Liver (tissue), 9 donors: ENCODE measurements around the gene TERC. TPM values are rescaled to one million over a fixed set of nuclear protein-coding genes. Genes with fewer than 3 reads are reported as not detected.

Experiments used
- DNase-seq: peaks from one replicate; pipeline ENCODE4 v3.0.0-alpha.2; 2017; ENCODE audit warnings: low spot score
- H3K27ac ChIP-seq, 2 donors: one replicate each; pipeline ENCODE4 v1.7.0; 2013; ENCODE audit warnings: inconsistent platforms in 2 of 2, low read length in 2 of 2, control low read depth in 1 of 2, low read depth in 1 of 2, mild to moderate bottlenecking in 1 of 2
- H3K27me3 ChIP-seq, 4 donors: one replicate each; pipeline versions ENCODE4 v1.6.1 to v1.7.0; 2013; ENCODE audit warnings: low read length in 3 of 4, inconsistent platforms in 1 of 4, mild to moderate bottlenecking in 1 of 4, moderate library complexity in 1 of 4; ENCODE audit not compliant: control insufficient read depth in 4 of 4, insufficient read depth in 4 of 4
- H3K36me3 ChIP-seq, 4 donors: one replicate each; pipeline versions ENCODE4 v1.6.1 to v1.7.0; 2013; ENCODE audit warnings: low read length in 3 of 4, mild to moderate bottlenecking in 3 of 4, low read depth in 1 of 4, moderate library complexity in 1 of 4; ENCODE audit not compliant: control insufficient read depth in 4 of 4, insufficient read depth in 3 of 4
- H3K4me1 ChIP-seq, 4 donors: one replicate each; pipeline versions ENCODE4 v1.6.1 to v1.7.0; 2013; ENCODE audit warnings: low read length in 3 of 4, mild to moderate bottlenecking in 3 of 4, moderate library complexity in 1 of 4; ENCODE audit not compliant: control insufficient read depth in 4 of 4, insufficient read depth in 4 of 4
- H3K4me3 ChIP-seq, 3 donors: one replicate each; pipeline versions ENCODE4 v1.6.1 to v1.7.0; 2013; ENCODE audit warnings: low read length in 3 of 3, control low read depth in 1 of 3, low read depth in 1 of 3, mild to moderate bottlenecking in 1 of 3
- H3K9ac ChIP-seq, 2 donors: one replicate each; pipeline ENCODE4 v1.7.0; 2013; ENCODE audit warnings: low read length in 2 of 2, mild to moderate bottlenecking in 2 of 2, moderate library complexity in 2 of 2, control low read depth in 1 of 2, low read depth in 1 of 2
- H3K9me3 ChIP-seq, 4 donors: one replicate each; pipeline versions ENCODE4 v1.6.1 to v1.7.0; 2013; ENCODE audit warnings: low read length in 3 of 4; ENCODE audit not compliant: control insufficient read depth in 4 of 4
- EGR1 ChIP-seq, 2 donors: IDR thresholded peaks; 2 replicates each; pipeline ENCODE4 v1.6.1; 2016 to 2018; ENCODE audit warnings: antibody characterized with exemption in 2 of 2, low read depth in 2 of 2
- FOXA1 ChIP-seq: IDR thresholded peaks from 2 replicates; pipeline ENCODE4 v1.6.1; 2016; ENCODE audit warnings: antibody characterized with exemption
- FOXA2 ChIP-seq: IDR thresholded peaks from 2 replicates; pipeline ENCODE4 v1.6.1; 2016; ENCODE audit warnings: antibody characterized with exemption
- GABPA ChIP-seq, 2 donors: IDR thresholded peaks in 1 of 2; conservative IDR thresholded peaks in 1 of 2; 2 replicates each; pipeline ENCODE4 v1.6.1; 2016; ENCODE audit warnings: antibody characterized with exemption in 2 of 2, mild to moderate bottlenecking in 1 of 2, moderate library complexity in 1 of 2
- HNF4A ChIP-seq, 2 donors: conservative IDR thresholded peaks; 2 replicates each; pipeline ENCODE4 v1.6.1; 2016; ENCODE audit warnings: antibody characterized with exemption in 2 of 2, mild to moderate bottlenecking in 2 of 2
- JUND ChIP-seq, 2 donors: IDR thresholded peaks; 2 replicates each; pipeline ENCODE4 v1.6.1; 2016; ENCODE audit warnings: antibody characterized with exemption in 2 of 2
- SP1 ChIP-seq: IDR thresholded peaks from 2 replicates; pipeline ENCODE4 v1.6.1; 2018; ENCODE audit warnings: antibody characterized with exemption, mild to moderate bottlenecking
- TAF1 ChIP-seq: conservative IDR thresholded peaks from 2 replicates; pipeline ENCODE4 v1.6.1; 2016; ENCODE audit warnings: antibody characterized with exemption, mild to moderate bottlenecking
- YY1 ChIP-seq: IDR thresholded peaks from 2 replicates; pipeline ENCODE4 v1.6.1; 2016; ENCODE audit warnings: antibody characterized with exemption, mild to moderate bottlenecking
- WGBS: extraction: QIAGEN DNeasy Blood & Tissue Kit; methylation state at CpG from one replicate; pipeline ENCODE4 v1.1.7; 2013; 5-methylcytosine and 5-hydroxymethylcytosine counted together
- polyA plus RNA-seq, 2 donors: library from polyadenylated mRNA; stranded (reverse) in 1 of 2; unstranded in 1 of 2; fragments of 200-250 nt in 1 of 2; fragments of >200 nt in 1 of 2; fragmentation: Nextera tagmentation in 1 of 2; extraction: Ambion mirVana in 1 of 2; gene quantifications; one replicate each; pipeline versions ENCODE4 v1.2.1 to v1.2.3, GENCODE V29; 2013 to 2015
- total RNA-seq, 2 donors: library from RNA; depleted of rRNA; stranded (reverse); fragments of >200 nt; gene quantifications; one replicate each; pipeline ENCODE4 v1.2.3, GENCODE V29; 2014
- TF ChIP-seq, protein P1 (sequence below): IDR thresholded peaks from 2 replicates; pipeline ENCODE4 v1.6.1; 2016; ENCODE audit warnings: antibody characterized with exemption
- TF ChIP-seq, protein P2 (sequence below): IDR thresholded peaks from 2 replicates; pipeline ENCODE4 v1.6.1; 2016; ENCODE audit warnings: antibody characterized with exemption, mild to moderate bottlenecking
- TF ChIP-seq, protein P3 (sequence below): IDR thresholded peaks from 2 replicates; pipeline ENCODE4 v1.6.1; 2016; ENCODE audit warnings: antibody characterized with exemption
- TF ChIP-seq, protein P4 (sequence below): IDR thresholded peaks from 2 replicates; pipeline ENCODE4 v1.6.1; 2016; ENCODE audit warnings: antibody characterized with exemption
- donor health status: healthy.
- donor health status: healthy.
- donor health status: healthy.
- donor health status: healthy.
- donor health status: healthy.

Gene TERC
- total and polyA plus RNA-seq, 4 donors, result 0.85 to 207 (median 55.1) TPM; not detected in 1

DNA sequence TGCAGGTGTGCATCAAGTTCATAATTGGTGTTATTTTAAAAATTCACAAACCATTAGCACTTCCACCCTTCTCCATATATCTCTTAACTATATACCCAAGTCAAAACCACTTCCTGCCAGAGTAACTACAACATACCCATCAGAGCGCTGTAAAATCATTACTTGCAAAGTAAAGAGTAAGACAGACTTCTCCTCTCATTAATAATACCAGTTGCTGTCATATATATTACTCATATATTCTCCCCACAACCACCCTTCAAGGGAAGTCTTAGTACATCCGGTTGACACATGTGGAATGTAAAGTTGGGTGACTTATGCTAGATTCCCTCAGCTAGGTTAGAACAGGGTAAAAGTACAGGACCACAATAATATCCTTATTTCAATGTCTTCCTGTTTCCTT, 5.6 kb downstream of the TERC start:
- H3K27me3 ChIP-seq, result peaks cover 0 to 6% (median 0%) of the 10 kb centered on the region in 4 donors
- no peak overlapping the region for H3K9ac ChIP-seq
- no peak overlapping the region for H3K27ac ChIP-seq
- H3K36me3 ChIP-seq, result no peaks in the 10 kb centered on the region
- peaks cover 0 to 4% (median under 1%) of the 10 kb centered on the region in 4 donors for H3K4me1 ChIP-seq
- H3K9me3 ChIP-seq, result no peaks in the 10 kb centered on the region
- TF ChIP-seq YY1, result no peak
- no peak for TF ChIP-seq GABPA (IDR thresholded peaks at IDR 0.05 in 1 of 2, conservative IDR thresholded peaks at IDR 0.05 in 1 of 2)
- TF ChIP-seq HNF4A (conservative IDR thresholded peaks at IDR 0.05), result no peak
- WGBS, result 81% methylated on average over 2 of the region's 2 CpGs
- DNase-seq, result no peak
- no peak overlapping the region for H3K4me3 ChIP-seq

DNA sequence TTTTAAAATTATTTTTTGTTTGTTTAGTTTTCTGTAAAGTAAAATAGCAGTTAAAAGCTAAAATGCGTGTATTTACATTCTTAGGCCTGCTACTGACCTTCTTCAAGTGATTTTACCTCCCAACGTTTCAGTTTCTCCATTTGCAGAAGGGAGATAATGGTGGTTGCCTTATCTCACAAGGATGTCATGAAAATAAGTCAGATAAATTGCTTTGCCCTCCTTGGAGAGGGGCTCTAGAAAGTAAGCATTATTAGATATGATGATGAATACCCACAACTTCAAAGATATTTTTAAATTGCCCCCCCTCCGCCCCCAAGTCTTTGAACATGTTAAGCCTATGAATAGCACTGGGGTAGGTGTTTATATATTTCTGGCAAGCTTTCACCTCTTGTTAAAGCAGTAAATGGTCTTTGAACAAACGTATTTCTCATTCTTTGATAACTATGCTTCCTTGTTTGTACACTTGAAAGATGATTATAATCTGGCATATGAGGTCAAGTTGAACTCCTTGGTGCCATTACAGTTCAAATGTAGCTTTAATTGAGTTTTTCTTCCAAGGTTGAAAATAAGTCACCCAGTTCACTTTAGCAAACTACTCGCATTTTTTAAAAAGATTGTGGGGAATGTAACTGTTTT, 6.4 kb downstream of the TERC start:
- Histone ChIP-seq H3K27me3 (peaks cover 0 to 6% (median 0%) of the 10 kb centered on the region in 4 donors), H3K4me1 (peaks cover 0 to 4% (median under 1%) of the 10 kb centered on the region in 4 donors), H3K4me3 (no peak overlapping the region), H3K27ac (no peak overlapping the region), H3K9ac (no peak overlapping the region), H3K36me3 (no peaks in the 10 kb centered on the region), H3K9me3 (no peaks in the 10 kb centered on the region)
- 62% methylated on average over 5 of the region's 5 CpGs for WGBS
- DNase-seq, result no peak
- TF ChIP-seq, protein P1, sequence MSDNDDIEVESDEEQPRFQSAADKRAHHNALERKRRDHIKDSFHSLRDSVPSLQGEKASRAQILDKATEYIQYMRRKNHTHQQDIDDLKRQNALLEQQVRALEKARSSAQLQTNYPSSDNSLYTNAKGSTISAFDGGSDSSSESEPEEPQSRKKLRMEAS, result no peak
- TF ChIP-seq, protein P2, sequence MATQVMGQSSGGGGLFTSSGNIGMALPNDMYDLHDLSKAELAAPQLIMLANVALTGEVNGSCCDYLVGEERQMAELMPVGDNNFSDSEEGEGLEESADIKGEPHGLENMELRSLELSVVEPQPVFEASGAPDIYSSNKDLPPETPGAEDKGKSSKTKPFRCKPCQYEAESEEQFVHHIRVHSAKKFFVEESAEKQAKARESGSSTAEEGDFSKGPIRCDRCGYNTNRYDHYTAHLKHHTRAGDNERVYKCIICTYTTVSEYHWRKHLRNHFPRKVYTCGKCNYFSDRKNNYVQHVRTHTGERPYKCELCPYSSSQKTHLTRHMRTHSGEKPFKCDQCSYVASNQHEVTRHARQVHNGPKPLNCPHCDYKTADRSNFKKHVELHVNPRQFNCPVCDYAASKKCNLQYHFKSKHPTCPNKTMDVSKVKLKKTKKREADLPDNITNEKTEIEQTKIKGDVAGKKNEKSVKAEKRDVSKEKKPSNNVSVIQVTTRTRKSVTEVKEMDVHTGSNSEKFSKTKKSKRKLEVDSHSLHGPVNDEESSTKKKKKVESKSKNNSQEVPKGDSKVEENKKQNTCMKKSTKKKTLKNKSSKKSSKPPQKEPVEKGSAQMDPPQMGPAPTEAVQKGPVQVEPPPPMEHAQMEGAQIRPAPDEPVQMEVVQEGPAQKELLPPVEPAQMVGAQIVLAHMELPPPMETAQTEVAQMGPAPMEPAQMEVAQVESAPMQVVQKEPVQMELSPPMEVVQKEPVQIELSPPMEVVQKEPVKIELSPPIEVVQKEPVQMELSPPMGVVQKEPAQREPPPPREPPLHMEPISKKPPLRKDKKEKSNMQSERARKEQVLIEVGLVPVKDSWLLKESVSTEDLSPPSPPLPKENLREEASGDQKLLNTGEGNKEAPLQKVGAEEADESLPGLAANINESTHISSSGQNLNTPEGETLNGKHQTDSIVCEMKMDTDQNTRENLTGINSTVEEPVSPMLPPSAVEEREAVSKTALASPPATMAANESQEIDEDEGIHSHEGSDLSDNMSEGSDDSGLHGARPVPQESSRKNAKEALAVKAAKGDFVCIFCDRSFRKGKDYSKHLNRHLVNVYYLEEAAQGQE, result no peak
- no peak for TF ChIP-seq FOXA2

DNA sequence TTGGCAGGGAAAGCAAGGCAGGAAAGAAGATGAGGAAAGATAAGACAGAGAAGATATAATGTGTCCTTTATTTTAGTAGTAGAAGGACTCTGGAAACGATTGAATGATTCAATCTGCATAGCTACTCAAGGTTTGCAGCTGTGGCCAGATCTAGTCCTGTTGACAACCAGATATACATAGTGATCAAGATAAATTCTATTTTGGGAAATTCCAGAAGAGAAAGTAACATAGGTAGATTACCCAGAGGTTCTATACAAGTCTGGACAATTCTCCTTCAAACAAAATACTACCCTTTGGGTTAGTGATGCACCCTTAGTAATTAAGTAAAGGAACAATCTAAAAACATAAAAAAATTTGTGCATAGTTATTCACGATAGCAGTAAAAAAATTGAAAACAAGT, 9.4 kb downstream of the TERC start:
- 77% methylated on average over 2 of the region's 2 CpGs for WGBS
- Histone ChIP-seq H3K4me3 (no peak overlapping the region), H3K4me1 (no peaks in the 10 kb centered on the region), H3K27ac (no peak overlapping the region), H3K9me3 (no peaks in the 10 kb centered on the region), H3K9ac (no peak overlapping the region), H3K36me3 (no peaks in the 10 kb centered on the region), H3K27me3 (peaks cover 0 to 6% (median 0%) of the 10 kb centered on the region in 4 donors)
- TF ChIP-seq YY1, result no peak
- TF ChIP-seq, protein P1, result no peak
- no peak for TF ChIP-seq FOXA1
- no peak for DNase-seq

DNA sequence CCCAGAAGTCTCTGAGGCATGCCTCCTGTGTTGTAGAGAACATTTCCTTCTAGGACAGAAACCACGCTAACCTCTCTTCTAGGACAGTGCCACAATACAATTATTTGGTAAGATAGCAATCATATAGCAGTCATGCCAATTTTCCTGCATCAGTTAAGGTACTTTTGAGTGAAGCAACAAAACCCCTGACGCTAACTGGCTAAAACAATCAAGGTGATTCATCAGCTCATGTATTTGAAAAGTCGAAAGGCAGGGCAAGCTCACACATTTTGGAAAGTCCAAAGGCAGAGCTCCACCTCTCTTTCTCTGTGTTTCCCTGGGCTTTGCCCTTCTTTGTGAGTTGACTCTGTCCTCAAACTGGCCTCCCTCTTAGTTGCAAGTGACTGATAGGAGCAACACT, 10.1 kb downstream of the TERC start:
- H3K4me3 ChIP-seq, result no peak overlapping the region
- no peak for TF ChIP-seq JUND (IDR thresholded peaks at IDR 0.05)
- no peak for TF ChIP-seq EGR1 (IDR thresholded peaks at IDR 0.05; ENCODE audit: low read depth in 2 of 2)
- no peak for TF ChIP-seq HNF4A (conservative IDR thresholded peaks at IDR 0.05)
- TF ChIP-seq TAF1, result no peak
- TF ChIP-seq FOXA1, result no peak
- TF ChIP-seq, protein P3, sequence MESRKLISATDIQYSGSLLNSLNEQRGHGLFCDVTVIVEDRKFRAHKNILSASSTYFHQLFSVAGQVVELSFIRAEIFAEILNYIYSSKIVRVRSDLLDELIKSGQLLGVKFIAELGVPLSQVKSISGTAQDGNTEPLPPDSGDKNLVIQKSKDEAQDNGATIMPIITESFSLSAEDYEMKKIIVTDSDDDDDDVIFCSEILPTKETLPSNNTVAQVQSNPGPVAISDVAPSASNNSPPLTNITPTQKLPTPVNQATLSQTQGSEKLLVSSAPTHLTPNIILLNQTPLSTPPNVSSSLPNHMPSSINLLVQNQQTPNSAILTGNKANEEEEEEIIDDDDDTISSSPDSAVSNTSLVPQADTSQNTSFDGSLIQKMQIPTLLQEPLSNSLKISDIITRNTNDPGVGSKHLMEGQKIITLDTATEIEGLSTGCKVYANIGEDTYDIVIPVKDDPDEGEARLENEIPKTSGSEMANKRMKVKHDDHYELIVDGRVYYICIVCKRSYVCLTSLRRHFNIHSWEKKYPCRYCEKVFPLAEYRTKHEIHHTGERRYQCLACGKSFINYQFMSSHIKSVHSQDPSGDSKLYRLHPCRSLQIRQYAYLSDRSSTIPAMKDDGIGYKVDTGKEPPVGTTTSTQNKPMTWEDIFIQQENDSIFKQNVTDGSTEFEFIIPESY, result no peak
- TF ChIP-seq SP1, result no peak
- TF ChIP-seq, protein P4, sequence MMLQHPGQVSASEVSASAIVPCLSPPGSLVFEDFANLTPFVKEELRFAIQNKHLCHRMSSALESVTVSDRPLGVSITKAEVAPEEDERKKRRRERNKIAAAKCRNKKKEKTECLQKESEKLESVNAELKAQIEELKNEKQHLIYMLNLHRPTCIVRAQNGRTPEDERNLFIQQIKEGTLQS, result no peak
- H3K9me3 ChIP-seq, result no peaks in the 10 kb centered on the region
- no peaks in the 10 kb centered on the region for H3K36me3 ChIP-seq
- WGBS, result 88% methylated on average over 3 of the region's 3 CpGs
- no peak overlapping the region for H3K9ac ChIP-seq
- H3K4me1 ChIP-seq, result no peaks in the 10 kb centered on the region
- H3K27ac ChIP-seq, result no peak overlapping the region
- DNase-seq, result no peak
- H3K27me3 ChIP-seq, result peaks cover 0 to 6% (median 0%) of the 10 kb centered on the region in 4 donors
